Right hindlimb (tissue), 1 donor: ENCODE results near the gene FGF12.
"Not testable (repeated sequence)": the region's sequence is repeated elsewhere in the genome, so short reads cannot be mapped to it uniquely, and the experiment has no call there.

Experiments
- DNase-seq: peaks from one replicate; pipeline ENCODE4 v3.0.0-alpha.2; 2018

The FGF12 gene

DNA sequence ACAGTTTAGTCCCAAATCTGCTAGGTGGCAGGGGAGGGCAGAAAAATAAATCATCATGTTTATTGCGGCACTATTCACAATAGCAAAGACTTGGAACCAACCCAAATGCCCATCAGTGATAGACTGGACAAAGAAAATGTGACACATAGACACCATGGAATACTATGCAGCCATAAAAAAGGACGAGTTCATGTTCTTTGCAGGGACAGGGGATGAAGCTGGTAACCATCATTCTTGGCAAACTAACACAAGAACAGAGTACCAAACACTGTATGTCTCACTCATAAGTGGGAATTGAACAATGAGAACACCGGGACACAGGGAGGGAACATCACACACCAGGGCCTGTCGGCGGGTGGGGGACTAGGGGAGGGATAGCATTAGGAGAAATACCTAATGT is 150.6 kb downstream of the FGF12 start:
- not testable (repeated sequence) for DNase-seq

DNA sequence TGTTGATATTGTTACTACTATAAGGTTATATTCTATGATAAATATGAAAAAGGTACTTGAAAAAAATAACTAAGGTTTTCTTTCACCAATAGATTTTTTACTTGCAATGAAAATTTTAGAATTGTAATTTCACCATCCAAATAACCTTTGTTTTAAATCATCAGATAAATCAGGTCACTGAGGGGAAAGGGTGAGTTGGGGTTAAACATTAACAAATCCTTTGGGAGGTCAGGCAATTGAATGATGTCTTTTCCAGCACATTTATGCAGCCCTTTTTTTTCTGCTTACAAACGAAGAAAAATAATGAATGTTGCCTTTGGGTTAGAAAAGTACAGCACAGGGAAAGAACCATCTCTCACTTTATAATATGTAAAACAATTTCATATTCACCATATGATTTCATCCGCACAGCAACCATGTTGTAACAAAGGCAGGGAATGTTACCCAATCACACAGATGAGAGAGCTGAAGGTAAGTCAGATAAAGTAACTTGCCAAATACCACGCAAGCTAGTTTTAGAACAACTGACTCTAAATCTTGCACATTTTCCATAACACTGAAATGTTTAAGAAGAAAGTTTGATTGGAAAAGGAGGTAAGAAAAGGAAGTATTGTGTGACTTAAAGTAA is 151.3 kb downstream of the FGF12 start:
- no peak for DNase-seq

DNA sequence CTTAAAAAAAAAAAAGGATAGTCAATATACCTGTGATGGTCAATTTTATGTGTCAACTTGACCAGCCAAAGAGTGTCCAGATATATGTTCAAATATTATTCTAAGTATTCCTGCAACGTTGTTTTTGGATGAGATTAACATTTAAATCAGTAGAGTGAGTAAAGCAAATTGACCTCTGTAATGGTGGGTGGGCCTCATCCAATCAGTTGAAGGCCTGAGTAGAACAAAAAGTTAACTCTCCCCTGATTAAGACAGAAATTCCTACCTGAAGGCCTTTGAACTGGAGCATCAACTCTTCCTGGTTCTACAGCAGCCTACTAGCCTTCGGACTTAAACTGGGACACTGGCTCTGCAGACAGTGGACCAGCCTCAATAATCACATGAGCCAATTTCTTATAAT is 154.1 kb downstream of the FGF12 start:
- no peak for DNase-seq

DNA sequence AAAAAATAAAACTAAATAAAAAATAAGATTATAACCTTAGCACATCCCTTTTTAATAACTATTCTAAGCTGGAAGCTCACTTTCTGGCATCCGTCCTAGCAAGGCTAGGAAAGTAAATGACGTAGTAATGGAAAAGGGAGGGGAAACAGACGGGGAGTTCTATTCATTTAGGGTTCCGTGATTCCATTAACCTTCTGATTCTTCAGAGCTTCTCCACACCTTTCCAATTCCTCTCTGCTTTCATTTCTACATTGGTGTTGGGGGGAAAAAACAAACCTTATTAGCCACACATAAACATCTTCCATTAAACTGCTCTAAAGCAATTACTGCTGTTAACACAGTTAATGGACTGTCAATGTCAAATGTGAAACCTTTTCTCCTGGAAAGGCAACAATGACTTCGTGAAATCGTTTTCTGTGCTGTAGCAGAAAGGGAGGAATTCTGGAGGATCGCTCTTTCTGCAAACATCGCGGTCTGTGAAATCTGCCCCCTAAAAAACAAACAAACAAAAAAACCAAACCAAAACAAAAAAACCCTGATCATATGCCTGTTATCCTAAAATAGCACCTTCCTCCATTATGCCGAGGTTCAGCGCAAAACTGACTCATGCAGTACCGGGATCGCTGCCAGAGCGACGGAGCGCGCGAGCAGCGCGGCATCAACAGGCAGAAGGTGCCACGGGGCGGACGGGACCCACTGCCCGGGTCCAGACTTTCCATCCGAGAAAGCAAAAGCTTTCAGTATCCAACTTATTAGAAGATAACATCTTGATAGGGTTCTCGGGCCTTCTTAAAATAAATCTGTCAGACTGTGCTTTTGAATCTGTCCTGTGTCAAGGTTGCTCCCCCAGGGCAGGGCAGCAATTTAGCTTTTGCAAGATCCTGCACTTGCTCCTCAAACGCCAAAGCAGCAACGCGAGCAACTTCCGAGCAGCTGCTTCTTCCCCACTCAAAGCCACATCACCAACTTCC is 156.2 kb downstream of the FGF12 start:
- DNase-seq, result peak; percentile 59

DNA sequence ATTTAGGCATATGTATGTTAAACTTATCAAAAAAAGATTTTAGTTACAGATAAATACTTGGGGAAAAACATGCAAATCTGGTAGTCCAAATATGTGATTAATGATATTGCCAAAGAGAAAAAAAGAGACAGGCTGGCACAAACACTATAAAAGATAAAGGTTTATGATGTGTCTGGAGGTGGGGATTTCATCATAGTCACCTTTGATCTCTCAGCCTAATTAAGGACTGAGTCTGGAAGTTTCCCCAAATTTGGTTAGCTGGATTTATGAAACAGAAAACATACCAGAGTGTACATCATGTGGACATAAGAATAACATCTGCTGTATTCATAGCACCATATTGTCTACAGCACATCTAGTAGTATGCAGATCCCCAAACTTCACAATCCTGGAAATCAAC is 157.0 kb downstream of the FGF12 start:
- no peak for DNase-seq

DNA sequence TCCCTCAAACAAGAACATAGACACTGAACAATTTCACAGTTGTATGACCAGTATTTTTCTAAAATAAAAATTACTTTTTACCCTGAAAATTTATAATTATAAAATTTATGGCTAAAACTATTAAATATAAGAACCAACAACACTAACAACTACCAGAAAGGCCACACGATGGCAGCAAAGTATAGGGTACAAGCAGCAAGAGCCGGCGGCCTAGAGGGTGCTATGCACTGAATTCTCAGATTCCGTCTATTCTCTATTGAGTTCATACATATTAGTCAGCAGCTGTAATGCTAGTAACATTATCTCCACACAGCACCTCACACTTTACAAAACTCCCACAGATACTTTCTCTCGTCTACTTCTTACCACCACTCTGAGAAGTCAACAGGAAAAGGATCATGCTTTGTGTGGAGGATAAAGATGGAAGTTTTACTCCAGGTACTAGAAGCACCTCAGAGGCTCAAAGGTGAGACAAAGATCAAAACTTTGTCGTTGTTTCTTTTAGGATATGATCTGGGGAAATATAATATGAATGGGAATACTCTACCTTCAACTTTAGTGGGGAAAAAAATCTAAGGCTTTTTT is 160.5 kb downstream of the FGF12 start:
- peak; percentile 79 for DNase-seq

DNA sequence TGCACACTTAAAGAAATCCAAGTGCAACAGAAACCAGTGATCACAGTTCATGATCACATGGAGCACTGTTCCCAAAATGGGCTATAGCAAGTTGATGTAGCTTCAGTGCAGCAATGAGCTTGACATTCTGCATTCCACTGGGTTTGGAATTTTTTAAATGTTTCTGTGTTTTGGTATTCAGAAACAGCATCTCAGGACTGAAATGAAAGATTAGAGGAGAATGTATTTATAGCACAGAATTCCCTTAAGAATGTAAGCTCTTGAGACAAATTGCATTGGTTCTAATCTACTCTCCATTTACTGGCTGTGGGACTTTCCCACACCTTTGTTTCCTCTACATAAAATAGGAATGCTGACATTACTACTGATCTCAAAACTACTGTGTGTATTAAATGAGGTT is 162.7 kb downstream of the FGF12 start:
- DNase-seq, result no peak

DNA sequence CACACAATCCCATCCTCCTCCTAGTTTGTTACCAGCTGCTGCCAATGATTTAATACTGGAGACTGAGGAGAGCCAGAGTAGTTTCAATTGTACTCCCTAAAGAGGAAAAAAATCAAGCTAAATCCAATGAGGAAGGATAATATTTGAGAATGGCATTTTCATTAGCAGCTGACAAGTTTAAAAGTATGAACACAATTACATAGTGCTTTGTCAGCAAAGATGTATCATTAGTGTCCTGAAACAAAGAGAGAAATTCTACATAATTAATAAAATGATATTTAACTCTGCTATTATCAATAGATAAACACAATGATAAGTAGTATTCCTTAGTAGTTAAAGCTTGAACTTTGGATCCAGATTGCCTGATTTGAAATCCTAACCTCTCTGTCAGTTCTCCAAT is 163.9 kb downstream of the FGF12 start:
- DNase-seq, result no peak

DNA sequence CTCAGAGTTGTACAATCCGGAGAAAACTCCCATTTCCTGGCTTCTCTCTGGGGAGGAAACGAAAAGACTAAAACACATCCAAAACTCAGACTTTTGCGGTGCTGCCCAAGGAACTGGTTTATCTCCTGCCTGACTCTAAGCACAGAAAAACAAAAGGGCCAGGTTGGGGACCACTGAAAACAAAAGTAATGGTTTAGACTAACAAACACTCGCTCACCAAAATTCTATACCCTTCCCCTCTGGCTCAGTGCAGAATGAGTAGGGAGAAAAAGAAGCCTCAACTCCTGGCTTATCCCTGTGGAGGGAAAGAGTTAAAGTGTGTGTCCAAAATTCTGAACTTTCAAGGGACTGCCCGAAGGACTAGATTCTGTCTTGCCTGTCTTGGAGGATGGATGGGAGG is 173.6 kb downstream of the FGF12 start:
- DNase-seq, result no peak

DNA sequence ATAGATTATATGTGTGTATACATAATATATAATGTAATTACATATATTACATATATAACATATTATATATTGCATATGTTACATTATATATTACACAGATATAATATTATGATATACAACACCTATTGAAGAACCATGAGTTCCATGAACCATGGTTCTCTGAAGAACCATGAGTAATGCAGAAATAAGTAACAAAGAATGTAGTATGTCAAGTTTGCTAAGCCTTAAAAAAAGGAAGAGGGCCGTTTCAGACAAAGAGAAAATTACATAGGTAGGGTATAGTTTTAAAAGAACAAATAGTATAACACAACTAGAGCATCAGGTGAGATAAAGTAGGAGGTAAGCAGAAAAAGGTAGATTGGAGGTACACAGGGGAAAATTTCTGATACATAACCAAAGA is 177.0 kb downstream of the FGF12 start:
- no peak for DNase-seq

DNA sequence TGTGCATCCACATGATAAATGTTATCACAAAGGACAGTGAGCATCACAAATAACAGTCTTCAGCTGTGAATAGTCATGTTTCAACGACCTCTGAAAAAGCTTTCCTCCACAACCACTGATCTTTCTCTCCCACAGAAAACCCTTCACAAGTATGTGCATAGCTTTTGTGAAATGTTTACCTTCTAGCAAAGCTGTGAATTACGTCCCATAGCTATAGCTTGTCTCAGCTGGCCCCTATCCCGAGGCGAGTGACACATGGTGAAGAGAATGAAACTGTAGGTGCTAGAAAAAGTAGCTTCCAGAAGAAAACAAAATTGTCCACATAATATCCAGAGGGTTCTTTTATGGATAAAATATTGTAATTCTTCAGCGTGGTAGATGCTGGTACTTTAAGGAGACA is 182.0 kb downstream of the FGF12 start:
- no peak for DNase-seq

DNA sequence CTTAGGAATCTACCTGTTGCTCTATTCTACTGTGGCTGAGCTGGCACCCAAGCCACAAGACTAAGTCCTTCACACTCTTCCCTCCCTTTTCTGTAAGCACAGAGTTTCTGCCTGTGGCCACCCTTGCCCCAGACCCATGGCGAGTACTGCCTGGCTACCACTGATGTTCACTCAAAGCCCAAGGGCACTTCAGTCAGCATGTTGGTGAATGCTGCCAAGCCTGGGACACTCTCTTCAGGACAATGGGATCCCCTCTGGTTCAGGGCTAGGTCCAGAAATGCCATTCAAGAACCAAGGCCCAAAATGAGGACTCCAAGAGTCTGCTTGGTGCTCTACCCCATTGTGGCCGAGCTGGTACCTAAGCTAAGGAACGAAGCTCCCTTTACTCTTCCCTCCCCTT is 184.2 kb downstream of the FGF12 start:
- no peak for DNase-seq

DNA sequence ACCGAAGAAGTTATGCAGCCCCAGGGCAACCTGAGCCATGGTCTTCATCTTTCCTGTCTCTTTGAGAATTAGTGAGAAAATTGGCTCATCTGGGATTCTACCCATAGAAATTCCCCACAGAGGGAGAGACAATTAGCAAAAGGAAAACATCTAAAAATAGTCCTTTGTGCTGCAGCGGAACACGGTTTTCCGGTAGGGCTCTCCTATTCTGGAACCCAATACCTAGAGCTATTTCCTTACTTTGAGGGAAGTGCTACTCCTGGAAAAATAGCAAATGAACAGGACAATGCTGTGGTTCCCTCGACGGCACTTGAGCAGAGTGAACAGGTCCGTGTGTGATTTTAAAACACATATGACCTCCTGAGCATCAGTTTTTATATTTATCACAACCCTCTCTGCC is 210.5 kb downstream of the FGF12 start:
- DNase-seq, result no peak

DNA sequence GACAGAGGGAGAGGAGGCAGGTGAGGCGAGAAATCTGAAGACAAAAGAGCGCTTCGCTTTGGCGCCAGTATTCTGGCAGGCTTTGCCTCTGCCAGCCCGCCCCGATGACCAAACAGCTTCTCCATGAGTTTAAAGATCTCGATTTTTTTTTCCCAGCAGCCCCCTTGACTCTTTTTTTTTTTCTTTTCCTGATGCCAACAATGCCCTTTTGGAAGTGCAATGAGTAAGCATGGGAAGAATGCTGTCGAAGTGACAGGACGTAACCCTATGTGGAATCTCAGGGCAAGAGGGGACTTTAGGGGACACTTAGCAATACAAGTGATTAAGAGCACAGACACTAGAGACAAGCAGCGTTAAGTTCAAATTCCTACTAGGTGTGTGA is 211.7 kb downstream of the FGF12 start:
- DNase-seq, result no peak

DNA sequence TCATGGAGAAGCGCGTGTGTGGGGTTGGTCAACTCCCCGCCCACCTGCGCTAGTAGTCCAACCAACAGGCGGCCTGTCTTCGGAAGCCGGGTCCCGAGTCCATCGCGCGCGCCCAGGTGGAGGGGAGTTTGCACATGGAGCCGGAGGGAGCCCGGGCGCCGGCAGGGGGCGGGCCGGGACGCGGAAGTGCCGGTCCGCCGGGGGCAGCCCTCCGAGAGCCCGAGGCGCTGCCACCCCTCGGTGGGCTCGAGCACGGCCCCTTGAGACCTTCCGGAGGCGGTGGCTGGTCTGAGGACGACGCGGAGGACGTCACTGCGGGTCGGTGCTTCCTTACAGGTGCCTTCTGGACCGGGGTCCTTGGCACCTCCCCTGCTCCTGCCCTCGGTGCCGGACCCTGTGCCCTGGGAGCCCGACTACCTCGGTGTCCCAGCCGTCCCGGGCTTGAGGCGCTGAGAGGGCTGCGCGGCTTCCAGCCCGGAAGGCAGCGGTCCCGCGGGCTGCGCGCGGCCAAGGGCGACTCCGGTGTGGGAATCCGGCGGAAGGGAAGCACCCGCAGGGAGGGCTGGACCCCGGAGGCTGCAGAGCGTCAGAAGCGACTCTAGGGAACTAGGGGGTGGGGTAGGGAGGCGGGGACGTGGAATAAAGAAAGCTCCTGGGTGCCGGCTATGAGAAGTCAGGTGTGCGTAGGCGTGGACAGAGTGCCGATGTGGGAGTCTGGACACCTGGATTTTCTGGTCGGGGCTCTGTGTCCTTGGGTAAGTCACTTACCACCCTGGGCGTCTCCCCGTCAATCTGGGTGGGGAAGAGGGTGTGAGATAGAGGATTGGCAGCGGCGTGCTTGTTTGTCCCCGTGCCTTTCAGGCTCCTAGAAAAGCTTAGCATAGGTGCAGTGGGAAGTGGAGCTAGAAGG is 212.3 kb downstream of the FGF12 start:
- peak; percentile 30 for DNase-seq

DNA sequence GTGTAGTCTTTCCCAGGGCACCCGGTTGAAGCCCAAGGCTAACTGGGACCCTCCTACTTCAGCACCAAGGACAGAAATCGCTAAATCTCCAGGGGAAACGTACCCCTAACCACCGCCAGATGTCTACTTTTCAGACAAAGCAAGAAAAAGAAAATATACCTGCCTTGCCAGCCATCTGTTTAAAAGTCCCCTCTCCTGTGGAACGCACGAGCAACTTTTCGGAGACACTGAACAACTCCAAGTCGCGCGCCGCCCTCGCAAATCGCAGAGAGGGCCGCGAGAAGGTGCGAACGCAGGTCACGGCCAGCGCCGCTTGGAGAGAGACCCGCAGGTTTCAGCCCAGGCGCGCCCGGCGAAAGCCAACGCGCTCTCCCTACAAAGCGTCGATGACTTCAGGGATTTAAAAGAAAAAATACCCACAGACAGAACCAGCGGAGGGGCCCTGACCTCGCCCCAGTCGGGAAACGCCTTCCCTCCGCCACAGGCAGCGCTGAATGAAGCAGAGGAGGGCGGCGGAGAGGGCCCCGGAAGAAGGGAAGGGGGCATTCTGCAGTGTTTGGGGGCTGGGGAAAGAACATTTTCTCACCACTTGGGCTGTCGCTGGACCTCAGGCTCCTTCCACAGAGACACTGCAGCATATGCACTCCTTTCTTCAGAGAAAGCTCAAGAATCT is 213.1 kb downstream of the FGF12 start:
- DNase-seq, result peak; percentile 22

DNA sequence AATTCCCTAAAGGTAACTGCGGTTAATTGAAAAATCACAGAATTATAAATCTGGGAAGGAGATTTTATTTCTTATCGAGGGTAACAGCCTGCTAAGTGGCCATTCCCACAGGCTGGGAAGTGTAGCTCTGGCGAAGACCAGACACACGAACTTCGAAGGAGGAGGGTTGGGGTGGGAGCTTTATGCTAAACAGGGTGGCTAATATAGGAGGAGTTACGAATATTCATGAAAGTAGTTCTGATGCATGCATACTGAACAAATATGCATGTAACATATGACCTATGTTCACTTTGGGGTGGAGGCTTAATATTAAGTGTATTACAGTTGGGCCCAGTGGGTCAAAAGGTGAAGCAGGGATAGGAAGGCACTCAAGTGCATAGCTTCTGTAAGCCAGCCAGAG is 221.6 kb downstream of the FGF12 start:
- no peak for DNase-seq

DNA sequence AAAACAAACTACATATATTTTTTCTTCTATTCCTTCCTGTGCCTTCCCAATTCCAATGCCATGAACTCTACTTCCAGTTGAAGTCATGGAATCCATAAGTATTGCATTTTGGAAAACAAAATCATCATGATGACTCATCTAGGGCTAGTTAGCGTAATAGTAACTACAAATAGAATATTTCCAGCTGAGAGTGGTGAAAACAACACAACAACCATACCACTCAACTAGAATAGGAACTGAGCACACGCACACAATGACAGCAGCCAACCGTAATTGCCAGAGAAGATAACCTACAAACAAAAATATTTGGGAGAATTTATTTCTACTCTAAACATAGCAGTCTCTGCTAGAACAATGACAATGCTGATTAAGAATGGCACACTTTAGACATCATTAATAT is 225.9 kb downstream of the FGF12 start:
- DNase-seq, result no peak

DNA sequence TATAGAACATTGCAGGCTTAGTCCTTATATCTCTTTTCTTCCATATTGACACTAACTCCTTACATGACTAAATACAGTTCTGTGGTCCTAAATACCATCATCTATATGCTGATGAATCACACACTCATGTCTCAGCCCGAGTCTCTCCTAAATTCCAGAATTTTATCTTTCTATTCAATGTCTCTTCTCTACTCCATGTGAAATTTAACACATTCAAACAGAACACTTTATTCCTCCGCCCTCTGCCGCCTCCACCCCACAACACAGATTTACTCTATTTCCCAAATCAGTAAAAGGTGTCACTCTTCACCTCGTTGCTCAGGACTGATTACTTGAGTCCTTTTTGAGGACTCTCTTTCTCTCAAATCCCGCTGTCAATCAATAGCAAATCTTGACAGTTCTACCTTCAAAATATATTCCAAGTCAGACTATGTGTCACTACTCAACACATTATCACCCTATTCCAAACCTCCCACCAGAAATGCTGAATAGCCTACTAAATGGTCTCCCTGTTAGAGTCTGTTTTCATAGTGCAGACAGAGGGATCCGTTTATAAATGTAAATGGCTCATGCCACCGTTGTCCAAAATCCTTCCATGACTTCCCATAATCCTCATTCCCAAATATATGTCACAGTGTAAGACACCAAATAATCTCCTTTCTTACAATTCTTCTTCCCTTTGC is 230.3 kb downstream of the FGF12 start:
- DNase-seq, result no peak

DNA sequence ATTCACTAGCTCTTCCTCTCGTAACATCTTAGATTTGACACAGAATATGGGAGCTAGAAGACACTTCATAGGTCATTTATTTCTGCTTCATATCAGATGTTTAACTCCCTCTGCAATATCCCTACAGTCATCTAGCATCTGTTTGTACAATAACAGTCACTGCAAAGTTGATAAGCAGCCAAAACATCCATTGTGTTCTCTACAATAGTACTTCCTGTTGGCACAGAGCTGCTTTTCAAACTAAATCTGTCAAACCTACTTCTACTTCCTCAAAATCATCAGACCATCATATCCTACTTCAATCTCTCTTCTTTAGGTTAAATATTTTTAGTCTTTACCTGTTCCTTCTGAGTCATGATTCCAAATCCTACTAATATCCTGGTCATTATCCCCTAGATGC is 233.2 kb downstream of the FGF12 start:
- no peak for DNase-seq

DNA sequence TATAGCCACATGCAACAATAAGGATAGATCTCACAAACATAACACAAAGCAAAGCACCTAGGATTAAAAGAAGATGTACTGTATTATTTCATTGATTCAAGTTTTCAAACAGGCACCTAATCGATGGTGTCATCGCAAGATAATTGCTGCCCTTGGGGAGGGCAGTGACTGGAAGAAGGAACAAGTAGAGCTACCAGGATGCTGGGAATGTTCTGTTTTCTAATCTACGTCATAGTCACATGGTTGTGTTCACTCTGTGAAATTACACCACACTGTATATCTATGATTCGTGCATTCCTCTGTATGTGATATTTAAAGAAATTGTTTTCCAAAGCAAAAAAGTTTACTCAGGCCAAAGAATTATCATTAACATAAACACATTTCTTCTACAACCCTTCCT is 236.6 kb downstream of the FGF12 start:
- DNase-seq, result no peak

DNA sequence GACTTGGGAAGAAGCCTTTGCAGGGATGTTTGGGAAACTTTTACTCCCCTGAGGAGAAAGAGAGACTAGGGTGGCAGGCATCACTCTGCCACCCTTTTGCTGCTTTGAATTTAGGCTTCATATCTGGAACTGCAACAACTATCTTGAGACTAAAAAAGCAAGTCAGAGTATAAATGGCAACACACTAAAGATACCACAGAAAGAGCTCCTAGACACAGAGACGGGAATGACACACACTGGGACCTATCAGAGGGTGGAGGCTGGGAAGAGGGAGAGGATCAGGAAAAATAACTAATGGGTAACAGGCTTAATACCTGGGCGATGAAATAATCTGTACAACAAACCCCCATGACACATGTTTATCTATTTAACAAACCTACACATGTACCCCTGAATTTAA is 237.8 kb downstream of the FGF12 start:
- no peak for DNase-seq
